WTC11 (cell line): Measurements from ENCODE around the gene OGFR. TPM values are rescaled to one million over a fixed set of nuclear protein-coding genes. Genes with fewer than 3 reads are reported as not detected.

Source experiments
- ATAC-seq: fragments of 200-7000 bp; cut with Tn5 transposase; 2 replicates; pipeline ENCODE4 v1.10.0; 2021; ENCODE audit warnings: mild to moderate bottlenecking, moderate library complexity
- CTCF ChIA-PET: fragments of 300-600 bp; sonication (Branson Sonifier 250); formaldehyde crosslinking; loops from one replicate; lab custom pipeline; 2021; ENCODE audit warnings: antibody characterized with exemption; lab: Charles Lee
- POLR2A ChIA-PET: fragments of 350-600 bp; sonication (Branson Sonifier 250); formaldehyde crosslinking; loops from one replicate; lab custom pipeline; 2021; ENCODE audit warnings: antibody characterized with exemption; lab: Charles Lee
- DNase-seq: peaks from one replicate; pipeline ENCODE4 v3.0.0; 2021; ENCODE audit warnings: low spot score
- H3K27ac Mint-ChIP-seq: 2 replicates; pipeline ENCODE4 v1.8.0; 2021; ENCODE audit warnings: mixed read lengths
- H3K27me3 Mint-ChIP-seq: 2 replicates; pipeline ENCODE4 v1.8.0; 2021; ENCODE audit warnings: low read depth, mild to moderate bottlenecking, moderate library complexity, mixed read lengths
- H3K36me3 Mint-ChIP-seq: 2 replicates; pipeline ENCODE4 v1.8.0; 2021; ENCODE audit warnings: mixed read lengths
- H3K4me1 Mint-ChIP-seq: 2 replicates; pipeline ENCODE4 v1.8.0; 2022; ENCODE audit warnings: mixed read lengths
- H3K4me3 Mint-ChIP-seq: 2 replicates; pipeline ENCODE4 v1.8.0; 2021; ENCODE audit warnings: mild to moderate bottlenecking, moderate library complexity, mixed read lengths
- H3K9me3 Mint-ChIP-seq: 2 replicates; pipeline ENCODE4 v1.8.0; 2021; ENCODE audit warnings: mixed read lengths
- CREB1 ChIP-seq: sonication (generic); formaldehyde crosslinking; IDR thresholded peaks from 2 replicates; pipeline ENCODE4 v1.8.0; 2023; ENCODE audit warnings: mild to moderate bottlenecking, missing genetic modification reagents
- ETV6 ChIP-seq: sonication (generic); formaldehyde crosslinking; IDR thresholded peaks from 2 replicates; pipeline ENCODE4 v1.8.1; 2022; ENCODE audit warnings: mild to moderate bottlenecking, missing genetic modification reagents
- FOXP1 ChIP-seq: sonication (generic); formaldehyde crosslinking; IDR thresholded peaks from 2 replicates; pipeline ENCODE4 v1.8.0; 2022; ENCODE audit warnings: missing genetic modification reagents, mild to moderate bottlenecking, moderate library complexity, borderline replicate concordance
- GTF2I ChIP-seq: fragments of 250-450 bp; sonication (Bioruptor Pico); conservative IDR thresholded peaks from 2 replicates; pipeline ENCODE4 v1.4.0; 2021; ENCODE audit warnings: mild to moderate bottlenecking
- NFE2L1 ChIP-seq: sonication (generic); formaldehyde crosslinking; IDR thresholded peaks from 2 replicates; pipeline ENCODE4 v1.8.1; 2023; ENCODE audit warnings: missing genetic modification reagents
- NR1H2 ChIP-seq: sonication (generic); formaldehyde crosslinking; IDR thresholded peaks from 2 replicates; pipeline ENCODE4 v1.9.0; 2021; ENCODE audit warnings: mild to moderate bottlenecking, moderate library complexity, missing genetic modification reagents
- OVOL2 ChIP-seq: fragments of 250-450 bp; sonication (Bioruptor Pico); IDR thresholded peaks from 2 replicates; pipeline ENCODE4 v1.9.0; 2021; ENCODE audit warnings: mild to moderate bottlenecking, borderline replicate concordance
- RORB ChIP-seq: fragments of 250-450 bp; sonication (Bioruptor Pico); IDR thresholded peaks from 2 replicates; pipeline ENCODE4 v1.9.0; 2021; ENCODE audit warnings: mild to moderate bottlenecking
- SP1 ChIP-seq: sonication (generic); formaldehyde crosslinking; conservative IDR thresholded peaks from 2 replicates; pipeline ENCODE4 v1.8.1; 2022; ENCODE audit warnings: missing genetic modification reagents
- ZBTB21 ChIP-seq: sonication (generic); formaldehyde crosslinking; IDR thresholded peaks from 2 replicates; pipeline ENCODE4 v1.8.1; 2023; ENCODE audit warnings: mild to moderate bottlenecking, missing genetic modification reagents, borderline replicate concordance
- ZNF121 ChIP-seq: sonication (generic); formaldehyde crosslinking; IDR thresholded peaks from 2 replicates; pipeline ENCODE4 v1.8.0; 2023; ENCODE audit warnings: missing genetic modification reagents
- ZNF396 ChIP-seq: fragments of 250-450 bp; sonication (Bioruptor Pico); IDR thresholded peaks from 2 replicates; pipeline ENCODE4 v1.8.0; 2021; ENCODE audit warnings: mild to moderate bottlenecking, moderate library complexity, borderline replicate concordance
- total RNA-seq: library from RNA; stranded (reverse); gene quantifications from 3 replicates; pipeline ENCODE4 v1.2.3, GENCODE V29; 2021
- TF ChIP-seq, protein P1 (sequence below): sonication (generic); formaldehyde crosslinking; IDR thresholded peaks from 2 replicates; pipeline ENCODE4 v1.8.1; 2023; ENCODE audit warnings: mild to moderate bottlenecking, missing genetic modification reagents
- TF ChIP-seq, protein P2 (sequence below): sonication (generic); formaldehyde crosslinking; IDR thresholded peaks from 2 replicates; pipeline ENCODE4 v1.8.1; 2022; ENCODE audit warnings: mild to moderate bottlenecking, missing genetic modification reagents, moderate library complexity, borderline replicate concordance
- TF ChIP-seq, protein P3 (sequence below): sonication (generic); formaldehyde crosslinking; IDR thresholded peaks from 2 replicates; pipeline ENCODE4 v1.8.1; 2023; ENCODE audit warnings: mild to moderate bottlenecking, moderate library complexity, missing genetic modification reagents
- TF ChIP-seq, protein P4 (sequence below): sonication (generic); formaldehyde crosslinking; IDR thresholded peaks from 2 replicates; pipeline ENCODE4 v1.8.0; 2022; ENCODE audit warnings: mild to moderate bottlenecking, missing genetic modification reagents
- TF ChIP-seq, protein P5 (sequence below): sonication (generic); formaldehyde crosslinking; IDR thresholded peaks from 2 replicates; pipeline ENCODE4 v1.8.1; 2022; ENCODE audit warnings: low read depth, mild to moderate bottlenecking, moderate library complexity, missing genetic modification reagents, borderline replicate concordance
- TF ChIP-seq, protein P6 (sequence below): sonication (generic); formaldehyde crosslinking; IDR thresholded peaks from 2 replicates; pipeline ENCODE4 v1.8.0; 2022; ENCODE audit warnings: mild to moderate bottlenecking, missing genetic modification reagents

The OGFR gene
- total RNA-seq, 1 experiment from 2014 or later = 43.3 TPM

DNA sequence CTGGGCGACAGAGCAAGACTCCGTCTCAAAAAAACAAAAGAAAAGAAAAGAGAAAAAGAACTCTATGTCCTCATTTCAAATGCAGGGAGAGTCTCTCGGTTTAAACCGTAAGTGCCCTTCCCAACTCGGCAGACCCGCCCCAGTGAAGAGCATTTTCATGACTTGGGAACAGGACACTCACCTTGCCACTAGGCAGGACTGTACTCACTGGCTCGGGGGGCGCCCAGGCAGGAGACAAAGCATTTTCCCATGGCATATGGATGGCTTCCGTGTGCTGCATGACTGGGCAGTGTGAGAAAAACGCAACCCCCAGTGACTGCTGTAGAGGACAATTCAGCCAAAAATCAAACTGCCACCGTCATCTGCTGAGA is 32.0 kb upstream of the OGFR start:
- ChIA-PET POLR2A (no interaction called here), CTCF (interaction anchor here (1.2 to 2.3 kb wide), 4 partner anchors 10 to 130 kb away, joined by 3 to 10 read pairs (median 6); partner anchors contain the start of gene SLCO4A1)
- H3K4me1 Mint-ChIP-seq = peaks cover 10% of the 10 kb centered on the region
- DNase-seq = no peak
- no peak overlapping the region for H3K4me3 Mint-ChIP-seq
- TF ChIP-seq ZNF396 (no peak), RORB (CRISPR knock-in tag) (no peak)
- TF ChIP-seq, protein P1, sequence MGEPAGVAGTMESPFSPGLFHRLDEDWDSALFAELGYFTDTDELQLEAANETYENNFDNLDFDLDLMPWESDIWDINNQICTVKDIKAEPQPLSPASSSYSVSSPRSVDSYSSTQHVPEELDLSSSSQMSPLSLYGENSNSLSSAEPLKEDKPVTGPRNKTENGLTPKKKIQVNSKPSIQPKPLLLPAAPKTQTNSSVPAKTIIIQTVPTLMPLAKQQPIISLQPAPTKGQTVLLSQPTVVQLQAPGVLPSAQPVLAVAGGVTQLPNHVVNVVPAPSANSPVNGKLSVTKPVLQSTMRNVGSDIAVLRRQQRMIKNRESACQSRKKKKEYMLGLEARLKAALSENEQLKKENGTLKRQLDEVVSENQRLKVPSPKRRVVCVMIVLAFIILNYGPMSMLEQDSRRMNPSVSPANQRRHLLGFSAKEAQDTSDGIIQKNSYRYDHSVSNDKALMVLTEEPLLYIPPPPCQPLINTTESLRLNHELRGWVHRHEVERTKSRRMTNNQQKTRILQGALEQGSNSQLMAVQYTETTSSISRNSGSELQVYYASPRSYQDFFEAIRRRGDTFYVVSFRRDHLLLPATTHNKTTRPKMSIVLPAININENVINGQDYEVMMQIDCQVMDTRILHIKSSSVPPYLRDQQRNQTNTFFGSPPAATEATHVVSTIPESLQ (CRISPR knock-in tag) = no peak
- TF ChIP-seq, protein P2, sequence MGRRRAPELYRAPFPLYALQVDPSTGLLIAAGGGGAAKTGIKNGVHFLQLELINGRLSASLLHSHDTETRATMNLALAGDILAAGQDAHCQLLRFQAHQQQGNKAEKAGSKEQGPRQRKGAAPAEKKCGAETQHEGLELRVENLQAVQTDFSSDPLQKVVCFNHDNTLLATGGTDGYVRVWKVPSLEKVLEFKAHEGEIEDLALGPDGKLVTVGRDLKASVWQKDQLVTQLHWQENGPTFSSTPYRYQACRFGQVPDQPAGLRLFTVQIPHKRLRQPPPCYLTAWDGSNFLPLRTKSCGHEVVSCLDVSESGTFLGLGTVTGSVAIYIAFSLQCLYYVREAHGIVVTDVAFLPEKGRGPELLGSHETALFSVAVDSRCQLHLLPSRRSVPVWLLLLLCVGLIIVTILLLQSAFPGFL (CRISPR knock-in tag) = no peak
- no peaks in the 10 kb centered on the region for H3K27me3 Mint-ChIP-seq
- H3K9me3 Mint-ChIP-seq = no peaks in the 10 kb centered on the region
- ATAC-seq = no peak
- no peaks in the 10 kb centered on the region for H3K36me3 Mint-ChIP-seq
- H3K27ac Mint-ChIP-seq = peak overlapping the region; percentile 62; the same call in 1 of the 2 replicates

DNA sequence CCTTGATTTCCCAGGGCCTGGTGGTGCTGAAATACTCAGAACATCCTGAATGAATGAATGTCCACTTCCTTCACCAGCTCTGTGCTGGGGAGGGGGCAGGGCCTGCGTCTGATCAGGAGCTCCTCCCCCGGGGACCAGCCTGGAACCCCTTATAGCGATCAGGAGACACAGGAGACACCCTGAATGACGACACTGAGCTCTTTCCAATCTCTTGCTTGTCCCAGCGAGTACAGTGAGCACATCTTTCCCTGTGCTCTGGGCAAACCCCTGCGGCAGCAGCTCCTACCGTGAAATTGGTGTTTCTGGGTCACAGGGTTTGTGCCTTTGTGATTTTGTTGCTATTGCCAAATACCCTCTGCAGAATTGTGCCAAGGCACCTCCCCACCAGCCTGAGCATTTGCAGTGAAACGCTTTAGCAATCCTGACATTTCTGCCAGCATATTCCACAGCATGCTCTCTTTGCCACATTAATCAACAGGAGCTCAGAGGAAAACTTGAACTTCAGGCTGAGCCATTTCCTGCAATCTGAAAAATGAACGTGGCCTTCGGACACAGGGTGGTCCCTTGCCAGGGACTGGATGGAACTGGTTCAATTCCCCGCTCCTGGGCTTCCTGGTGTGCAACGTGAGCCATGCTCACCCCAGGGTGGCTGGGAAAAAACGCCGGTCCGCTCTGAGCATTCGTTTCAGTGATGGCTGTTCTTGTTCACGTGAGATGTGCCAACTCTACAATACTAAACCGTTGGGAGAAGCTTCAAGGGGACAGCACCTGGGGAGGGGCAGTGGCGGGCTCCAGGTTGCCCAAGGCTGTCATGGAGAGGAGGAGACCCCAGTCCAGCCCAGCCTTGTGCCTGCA is 31.4 kb upstream of the OGFR start:
- Mint-ChIP-seq H3K4me1 (peaks cover 10% of the 10 kb centered on the region), H3K4me3 (no peak overlapping the region)
- POLR2A ChIA-PET = no interaction called here

DNA sequence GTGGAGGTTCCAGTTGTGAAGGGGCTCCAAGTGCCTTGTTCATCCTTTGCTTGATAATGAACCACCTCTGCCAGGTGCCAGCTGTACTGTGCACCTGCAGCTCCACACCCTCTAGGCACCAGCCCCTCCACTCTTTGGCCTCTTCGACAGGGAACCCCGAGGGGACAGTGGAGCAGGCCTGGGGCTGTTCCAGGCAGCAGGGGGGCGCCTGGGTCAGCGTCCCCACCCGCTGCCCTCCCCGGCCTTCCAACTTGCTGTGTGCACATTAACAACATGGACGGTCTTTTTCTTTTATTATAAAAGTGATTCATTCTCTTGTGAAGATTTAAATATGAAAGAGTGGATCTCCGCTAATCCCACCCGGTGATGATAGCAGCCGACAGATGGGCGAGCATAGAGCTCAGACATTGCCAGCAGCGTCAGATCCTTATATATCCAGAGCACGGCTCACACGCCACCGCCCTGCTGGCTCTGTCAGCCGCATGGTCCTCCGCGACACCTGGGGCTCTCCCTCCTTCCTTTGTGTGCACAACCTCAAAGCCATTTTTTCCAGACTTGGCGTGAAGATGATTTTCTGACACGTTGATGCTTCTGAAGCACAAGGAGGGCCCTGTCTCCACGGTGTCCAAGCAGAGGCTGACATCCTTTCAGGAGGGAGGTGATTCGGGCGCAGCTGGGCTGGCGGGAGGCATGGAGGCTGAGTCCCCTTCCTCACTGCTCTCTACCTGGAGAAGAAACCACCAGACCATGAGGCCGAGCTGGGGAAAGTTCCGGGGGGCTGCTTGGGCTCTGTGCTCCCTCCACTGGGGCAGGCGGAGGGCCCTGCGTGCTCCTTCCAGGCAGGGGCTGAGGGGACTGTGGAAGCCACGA is 30.6 kb upstream of the OGFR start:
- POLR2A ChIA-PET = no interaction called here
- TF ChIP-seq SP1 (CRISPR knock-in tag) (no peak), ETV6 (CRISPR knock-in tag) (no peak), ZBTB21 (CRISPR knock-in tag) (no peak), OVOL2 (no peak), CREB1 (CRISPR knock-in tag) (no peak)
- TF ChIP-seq, protein P3, sequence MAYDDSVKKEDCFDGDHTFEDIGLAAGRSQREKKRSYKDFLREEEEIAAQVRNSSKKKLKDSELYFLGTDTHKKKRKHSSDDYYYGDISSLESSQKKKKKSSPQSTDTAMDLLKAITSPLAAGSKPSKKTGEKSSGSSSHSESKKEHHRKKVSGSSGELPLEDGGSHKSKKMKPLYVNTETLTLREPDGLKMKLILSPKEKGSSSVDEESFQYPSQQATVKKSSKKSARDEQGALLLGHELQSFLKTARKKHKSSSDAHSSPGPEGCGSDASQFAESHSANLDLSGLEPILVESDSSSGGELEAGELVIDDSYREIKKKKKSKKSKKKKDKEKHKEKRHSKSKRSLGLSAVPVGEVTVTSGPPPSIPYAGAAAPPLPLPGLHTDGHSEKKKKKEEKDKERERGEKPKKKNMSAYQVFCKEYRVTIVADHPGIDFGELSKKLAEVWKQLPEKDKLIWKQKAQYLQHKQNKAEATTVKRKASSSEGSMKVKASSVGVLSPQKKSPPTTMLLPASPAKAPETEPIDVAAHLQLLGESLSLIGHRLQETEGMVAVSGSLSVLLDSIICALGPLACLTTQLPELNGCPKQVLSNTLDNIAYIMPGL = no peak
- TF ChIP-seq, protein P4, sequence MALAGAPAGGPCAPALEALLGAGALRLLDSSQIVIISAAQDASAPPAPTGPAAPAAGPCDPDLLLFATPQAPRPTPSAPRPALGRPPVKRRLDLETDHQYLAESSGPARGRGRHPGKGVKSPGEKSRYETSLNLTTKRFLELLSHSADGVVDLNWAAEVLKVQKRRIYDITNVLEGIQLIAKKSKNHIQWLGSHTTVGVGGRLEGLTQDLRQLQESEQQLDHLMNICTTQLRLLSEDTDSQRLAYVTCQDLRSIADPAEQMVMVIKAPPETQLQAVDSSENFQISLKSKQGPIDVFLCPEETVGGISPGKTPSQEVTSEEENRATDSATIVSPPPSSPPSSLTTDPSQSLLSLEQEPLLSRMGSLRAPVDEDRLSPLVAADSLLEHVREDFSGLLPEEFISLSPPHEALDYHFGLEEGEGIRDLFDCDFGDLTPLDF (CRISPR knock-in tag) = no peak
- TF ChIP-seq, protein P5, sequence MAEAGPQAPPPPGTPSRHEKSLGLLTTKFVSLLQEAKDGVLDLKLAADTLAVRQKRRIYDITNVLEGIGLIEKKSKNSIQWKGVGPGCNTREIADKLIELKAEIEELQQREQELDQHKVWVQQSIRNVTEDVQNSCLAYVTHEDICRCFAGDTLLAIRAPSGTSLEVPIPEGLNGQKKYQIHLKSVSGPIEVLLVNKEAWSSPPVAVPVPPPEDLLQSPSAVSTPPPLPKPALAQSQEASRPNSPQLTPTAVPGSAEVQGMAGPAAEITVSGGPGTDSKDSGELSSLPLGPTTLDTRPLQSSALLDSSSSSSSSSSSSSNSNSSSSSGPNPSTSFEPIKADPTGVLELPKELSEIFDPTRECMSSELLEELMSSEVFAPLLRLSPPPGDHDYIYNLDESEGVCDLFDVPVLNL = no peak

More for the DNA sequence above, 31.4 kb upstream of the OGFR start:
- DNase-seq = no peak
- ATAC-seq = no peak
- Mint-ChIP-seq H3K27me3 (no peaks in the 10 kb centered on the region), H3K27ac (peak overlapping the region; percentile 62; the same call in 1 of the 2 replicates), H3K36me3 (no peaks in the 10 kb centered on the region), H3K9me3 (no peaks in the 10 kb centered on the region)
- TF ChIP-seq, protein P6, sequence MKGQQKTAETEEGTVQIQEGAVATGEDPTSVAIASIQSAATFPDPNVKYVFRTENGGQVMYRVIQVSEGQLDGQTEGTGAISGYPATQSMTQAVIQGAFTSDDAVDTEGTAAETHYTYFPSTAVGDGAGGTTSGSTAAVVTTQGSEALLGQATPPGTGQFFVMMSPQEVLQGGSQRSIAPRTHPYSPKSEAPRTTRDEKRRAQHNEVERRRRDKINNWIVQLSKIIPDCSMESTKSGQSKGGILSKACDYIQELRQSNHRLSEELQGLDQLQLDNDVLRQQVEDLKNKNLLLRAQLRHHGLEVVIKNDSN (CRISPR knock-in tag) = no peak
- TF ChIP-seq, protein P3 = no peak
- TF ChIP-seq FOXP1 (CRISPR knock-in tag) (no peak), CREB1 (CRISPR knock-in tag) (no peak), NR1H2 (no peak), NFE2L1 (CRISPR knock-in tag) (no peak), ETV6 (CRISPR knock-in tag) (no peak), ZNF121 (CRISPR knock-in tag) (no peak), GTF2I (no peak)
- CTCF ChIA-PET = interaction anchor here (1.2 to 2.3 kb wide), 4 partner anchors 9 to 131 kb away, joined by 3 to 10 read pairs (median 6); partner anchors contain the start of gene SLCO4A1

More for the DNA sequence above, 30.6 kb upstream of the OGFR start:
- CTCF ChIA-PET = interaction anchor here (1.2 to 2.3 kb wide), 6 partner anchors 9 to 131 kb away, joined by 3 to 10 read pairs (median 4); partner anchors contain the start of gene SLCO4A1
- Mint-ChIP-seq H3K9me3 (no peaks in the 10 kb centered on the region), H3K36me3 (no peaks in the 10 kb centered on the region), H3K27ac (0 out of 2 replicates have a peak overlapping the region, but pooled peaks have one; percentile 36), H3K27me3 (no peaks in the 10 kb centered on the region), H3K4me1 (peaks cover 7% of the 10 kb centered on the region), H3K4me3 (no peak overlapping the region)
- DNase-seq (no peak), ATAC-seq (no peak)
